ENCODE measurements around the gene NKIRAS1. TPM values are rescaled to one million over a fixed set of nuclear protein-coding genes. Genes with fewer than 3 reads are reported as not detected.

The NKIRAS1 gene
- total RNA-seq = 10 to 100 TPM; 25.1 to 42.1 (median 34.7) TPM

GRCh38 chr3:23916886-23917678 is at the start of gene NKIRAS1, which contains the start of gene RPL15:
NKIRAS1 (minus strand) TSS chr3:23916990; CDS start chr3:23910904, 6,086 bp downstream.
RPL15 (plus strand) TSS chr3:23917132; CDS start chr3:23917860, 728 bp downstream.
- Histone ChIP-seq H3K27ac (peak within 1 kb of the TSS; percentile 91 to 96 (median 92)), H3K36me3 (peaks cover 0 to 27% of the 10 kb centered on the region in 2 donors), H3K4me3 (peak within 1 kb of the TSS; percentile 83 to 96 (median 93)), H3K9me3 (no peaks in the 10 kb centered on the region), H3K27me3 (no peaks in the 10 kb centered on the region), H3K4me1 (peaks cover 30 to 37% of the 10 kb centered on the region in 2 donors)
- ATAC-seq (peak; percentile 97), DNase-seq (peak; percentile 97 to 98)
- peak in 4 of 5 experiments; percentile 62 to 80 (median 74) for TF ChIP-seq CTCF (IDR thresholded peaks at IDR 0.05 in 4 of 5, conservative IDR thresholded peaks at IDR 0.05 in 1 of 5)
- TF ChIP-seq POLR2A (IDR thresholded peaks at IDR 0.05) = peak; percentile 97 to 98
- intact Hi-C loops (cut with DNase I; ENCODE audit: low total_unique reads) = loop anchor here (1.0 to 2.0 kb wide), 2 partner anchors 28 kb away; partner anchors contain the start of gene NR1D2
- in situ Hi-C loops (cut with MboI; ENCODE audit: low sequenced_read_pairs in 4 of 4) = no loop called here

GRCh38 chr3:23966328-23966727 is 49.5 kb upstream of the NKIRAS1 start:
- TF ChIP-seq CTCF (IDR thresholded peaks at IDR 0.05 in 4 of 5, conservative IDR thresholded peaks at IDR 0.05 in 1 of 5) = no peak
- TF ChIP-seq POLR2A (IDR thresholded peaks at IDR 0.05) = no peak
- ATAC-seq = no peak
- Histone ChIP-seq H3K9me3 (no peaks in the 10 kb centered on the region), H3K36me3 (peaks cover 0 to 32% of the 10 kb centered on the region in 2 donors), H3K27me3 (no peaks in the 10 kb centered on the region), H3K4me3 (no peak overlapping the region), H3K27ac (peak overlapping the region; percentile 83 to 99 (median 90)), H3K4me1 (peaks cover 42 to 70% of the 10 kb centered on the region in 2 donors)
- no peak for DNase-seq
- intact Hi-C loops (cut with DNase I; ENCODE audit: low total_unique reads) = no loop called here
- in situ Hi-C loops (cut with MboI; ENCODE audit: low sequenced_read_pairs in 4 of 4) = no loop called here

GRCh38 chr3:23964537-23965235 is 47.9 kb upstream of the NKIRAS1 start:
- Histone ChIP-seq H3K27ac (peak overlapping the region; percentile 83 to 99 (median 90)), H3K36me3 (peaks cover 0 to 32% of the 10 kb centered on the region in 2 donors), H3K4me3 (no peak overlapping the region), H3K4me1 (peaks cover 49 to 79% of the 10 kb centered on the region in 2 donors), H3K9me3 (no peaks in the 10 kb centered on the region), H3K27me3 (no peaks in the 10 kb centered on the region)
- ATAC-seq (no peak), DNase-seq (no peak)
- intact Hi-C loops (cut with DNase I; ENCODE audit: low total_unique reads) = no loop called here
- TF ChIP-seq POLR2A (IDR thresholded peaks at IDR 0.05) (no peak), CTCF (IDR thresholded peaks at IDR 0.05 in 4 of 5, conservative IDR thresholded peaks at IDR 0.05 in 1 of 5) (no peak)
- in situ Hi-C loops (cut with MboI; ENCODE audit: low sequenced_read_pairs in 4 of 4) = no loop called here

- peak overlapping the region; percentile 83 to 99 (median 90) for H3K27ac ChIP-seq
- in situ Hi-C loops (cut with MboI; ENCODE audit: low sequenced_read_pairs in 4 of 4) (no loop called here), intact Hi-C loops (cut with DNase I; ENCODE audit: low total_unique reads) (no loop called here)
- peaks cover 0 to 18% of the 10 kb centered on the region in 2 donors for H3K36me3 ChIP-seq
- peaks cover 56 to 80% of the 10 kb centered on the region in 2 donors for H3K4me1 ChIP-seq
- DNase-seq (peak in 1 of 2 donors; percentile 50), ATAC-seq (peak in 1 of 2 donors; percentile 37)
- no peaks in the 10 kb centered on the region for H3K27me3 ChIP-seq
- H3K9me3 ChIP-seq = no peaks in the 10 kb centered on the region
- H3K4me3 ChIP-seq = no peak overlapping the region
- TF ChIP-seq POLR2A (IDR thresholded peaks at IDR 0.05) = no peak
- no peak for TF ChIP-seq CTCF (IDR thresholded peaks at IDR 0.05 in 4 of 5, conservative IDR thresholded peaks at IDR 0.05 in 1 of 5)
These were observed 45.1 kb upstream of the NKIRAS1 start for GRCh38 chr3:23961913-23962312.
